Stimulated activated CD8-positive, alpha-beta memory T cell treated with anti-CD3 and anti-CD28 coated beads, Interleukin-15, amount 100 ng/mL, for 4 hours (primary cell): ENCODE results near the gene MINDY4B.

ENCODE experiments used
- DNase-seq, 2 donors: peaks; one replicate each; pipeline ENCODE4 v3.0.0-alpha.2; 2020; ENCODE audit warnings: low read depth in 2 of 2

MINDY4B gene

DNA sequence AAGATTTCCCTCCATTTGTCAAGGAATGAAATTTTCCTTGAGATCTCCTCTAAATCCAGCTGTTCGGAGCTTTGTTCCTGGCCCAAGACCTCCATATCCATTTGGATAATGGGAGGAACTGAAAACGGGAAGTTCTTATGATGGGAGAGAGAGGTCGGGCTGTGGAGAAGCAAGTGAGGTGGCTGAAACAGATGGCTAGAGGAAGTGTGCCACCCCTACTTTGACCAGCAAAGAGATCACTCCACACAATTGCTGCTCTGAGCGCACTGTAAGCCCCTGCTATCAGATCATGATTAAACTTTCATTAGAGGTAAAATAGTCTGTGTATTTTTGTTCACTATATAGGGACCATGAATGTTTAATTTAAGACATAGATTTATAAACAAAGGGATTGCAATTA lies at the start of gene MINDY4B:
MINDY4B (minus strand) TSS at position 101 of the 400 bp plus-strand sequence; CDS start at position 101, 0 bp downstream.
- no peak for DNase-seq

GRCh38 chr3:150951923-150952322 lies 46.7 kb upstream of the MINDY4B start:
- no peak for DNase-seq

GRCh38 chr3:150945226-150946032 lies 40.2 kb upstream of the MINDY4B start:
- no peak for DNase-seq

DNA sequence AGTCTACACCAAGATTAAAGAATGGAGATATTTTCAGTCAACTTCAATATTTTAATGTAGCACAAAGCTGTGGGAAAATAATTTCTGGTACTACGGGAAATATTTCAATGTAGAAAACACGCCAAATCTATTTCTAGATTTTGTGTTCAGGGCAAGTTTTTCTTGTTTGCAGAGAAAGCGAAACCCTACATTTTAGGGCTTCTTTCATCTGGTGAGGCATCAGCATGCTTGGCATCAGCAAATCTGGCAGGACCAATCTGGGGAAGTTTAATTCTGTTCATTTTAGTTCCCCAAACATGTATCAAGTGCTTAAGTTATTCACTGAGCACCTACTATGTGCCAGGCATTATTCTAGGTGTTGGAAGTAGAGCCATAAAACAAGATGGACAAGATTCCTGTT lies 37.0 kb upstream of the MINDY4B start:
- DNase-seq = no peak

DNA sequence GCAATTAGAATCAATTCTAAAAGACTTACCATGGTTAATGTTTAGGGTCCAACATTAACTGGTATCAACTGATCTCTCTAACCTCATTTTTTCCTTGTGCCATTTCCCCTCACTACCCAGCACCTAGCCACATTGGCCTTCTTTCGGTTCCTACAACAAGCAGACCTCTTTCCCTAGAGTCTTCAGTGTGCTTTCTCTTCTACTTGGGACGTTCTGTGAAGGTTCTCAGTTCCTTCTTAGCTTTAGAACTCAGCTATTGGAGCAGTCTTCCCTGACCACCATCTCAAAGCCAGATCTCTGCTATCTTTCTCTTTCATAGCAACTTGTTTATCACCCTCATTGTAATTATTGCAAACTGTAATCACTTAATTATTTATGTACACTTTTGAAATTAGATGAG lies 31.5 kb upstream of the MINDY4B start:
- DNase-seq = no peak

- no peak for DNase-seq
Observed at GRCh38 chr3:150933473-150933995, 28.3 kb upstream of the MINDY4B start.

DNA sequence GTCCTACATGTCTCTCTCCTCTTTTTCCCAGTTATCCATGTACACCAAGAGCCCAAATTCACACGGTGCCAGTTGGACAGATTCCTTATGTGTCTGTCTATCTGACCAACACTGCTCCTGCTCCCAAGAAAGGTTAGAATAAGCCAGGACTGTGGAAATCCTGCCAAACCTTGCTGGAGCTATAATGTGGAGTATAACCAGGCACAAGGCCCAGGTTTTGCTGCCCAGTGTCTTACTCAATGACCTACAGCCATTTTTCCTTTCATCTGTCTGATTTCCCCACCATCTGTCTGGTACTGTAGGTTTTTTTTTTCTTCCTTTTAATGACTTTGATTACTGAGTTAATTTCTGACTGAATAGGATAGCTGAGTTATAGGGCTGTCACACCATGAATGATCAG lies 26.5 kb upstream of the MINDY4B start:
- no peak for DNase-seq

DNA sequence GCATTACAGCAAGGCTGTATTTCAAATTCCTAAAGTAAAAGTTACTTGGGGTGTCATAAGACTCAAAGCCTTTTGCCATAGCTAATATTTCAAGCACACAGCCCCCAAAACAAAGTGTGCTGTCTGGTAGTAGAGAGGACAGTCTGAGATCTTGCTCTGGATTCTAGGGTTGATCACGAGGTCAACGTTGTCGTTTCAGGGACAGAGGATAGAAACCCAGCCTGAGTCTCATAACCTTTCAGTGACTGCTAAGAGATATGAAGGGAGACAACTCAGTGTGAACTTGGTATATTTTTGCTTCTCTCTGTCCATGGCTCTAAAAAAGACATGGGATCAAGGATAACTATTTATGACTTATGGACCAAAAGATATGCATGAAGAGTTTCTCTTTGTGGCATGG lies 25.6 kb upstream of the MINDY4B start:
- no peak for DNase-seq

- DNase-seq = no peak
Observed at GRCh38 chr3:150928234-150928633, 23.0 kb upstream of the MINDY4B start.

- DNase-seq = no peak
Observed at GRCh38 chr3:150926328-150926727, 21.1 kb upstream of the MINDY4B start.

DNA sequence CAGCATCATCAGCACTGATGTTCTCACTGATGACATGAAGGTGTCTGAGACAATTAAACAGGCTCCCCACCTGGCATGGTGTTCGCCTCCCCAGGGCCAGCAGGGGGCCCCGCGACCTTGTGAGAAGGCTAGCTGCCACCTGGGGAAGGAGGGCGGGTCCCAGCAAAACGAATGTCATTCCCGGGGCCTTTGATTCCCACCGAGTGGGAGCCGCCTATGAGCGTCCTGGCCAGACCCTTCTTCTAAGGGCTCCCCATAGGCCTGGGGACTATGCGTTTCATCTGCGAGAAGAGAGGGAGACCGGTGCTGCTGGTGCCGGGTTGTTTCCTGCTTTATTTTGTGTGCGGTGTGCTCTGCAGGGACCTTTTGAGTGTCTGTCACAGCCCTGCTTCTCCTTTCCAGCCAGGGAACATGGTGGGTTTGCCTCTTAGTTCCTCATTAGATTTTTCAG lies 20.5 kb upstream of the MINDY4B start:
- peak; percentile 4 to 10 for DNase-seq

DNA sequence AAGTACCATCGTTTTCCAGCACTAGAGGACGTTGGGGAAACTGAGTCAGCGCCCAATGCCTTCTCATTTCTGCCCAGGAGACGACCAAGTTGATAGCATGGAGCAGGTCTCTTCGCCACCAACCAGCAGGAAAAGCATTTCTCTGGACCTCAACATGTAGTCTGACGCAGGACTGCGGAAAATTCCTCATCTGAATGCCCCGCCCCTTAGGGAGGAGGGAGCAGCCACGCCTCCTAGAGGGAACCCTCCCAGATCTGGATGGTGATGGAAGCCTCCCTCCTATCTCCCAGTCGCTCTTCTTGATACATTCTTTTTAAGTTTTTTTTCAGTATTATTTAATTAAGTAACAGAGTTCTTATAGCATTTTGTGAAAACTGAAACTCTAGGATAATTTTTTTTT lies 17.4 kb upstream of the MINDY4B start:
- DNase-seq = no peak

DNA sequence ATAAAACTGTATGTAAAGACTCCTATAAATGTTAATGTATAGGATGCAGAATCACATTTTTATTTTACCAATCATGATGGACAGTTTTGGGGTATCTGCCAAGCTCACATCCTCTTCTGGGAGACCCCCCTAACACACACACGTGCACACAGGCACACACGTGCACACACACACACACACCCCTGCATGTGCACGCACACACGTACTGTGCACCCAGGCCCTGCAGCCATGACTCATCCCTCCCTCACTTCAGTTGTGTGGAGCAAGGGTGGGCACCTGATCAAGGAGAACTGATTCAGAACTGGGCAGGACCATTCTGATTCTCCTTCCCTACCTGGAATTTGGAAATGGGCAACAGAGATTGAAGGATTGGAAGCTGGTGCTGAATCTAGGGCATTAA lies 16.0 kb upstream of the MINDY4B start:
- no peak for DNase-seq

GRCh38 chr3:150920236-150920635 lies 15.0 kb upstream of the MINDY4B start:
- no peak for DNase-seq

GRCh38 chr3:150917951-150918350 lies 12.7 kb upstream of the MINDY4B start:
- DNase-seq = no peak

DNA sequence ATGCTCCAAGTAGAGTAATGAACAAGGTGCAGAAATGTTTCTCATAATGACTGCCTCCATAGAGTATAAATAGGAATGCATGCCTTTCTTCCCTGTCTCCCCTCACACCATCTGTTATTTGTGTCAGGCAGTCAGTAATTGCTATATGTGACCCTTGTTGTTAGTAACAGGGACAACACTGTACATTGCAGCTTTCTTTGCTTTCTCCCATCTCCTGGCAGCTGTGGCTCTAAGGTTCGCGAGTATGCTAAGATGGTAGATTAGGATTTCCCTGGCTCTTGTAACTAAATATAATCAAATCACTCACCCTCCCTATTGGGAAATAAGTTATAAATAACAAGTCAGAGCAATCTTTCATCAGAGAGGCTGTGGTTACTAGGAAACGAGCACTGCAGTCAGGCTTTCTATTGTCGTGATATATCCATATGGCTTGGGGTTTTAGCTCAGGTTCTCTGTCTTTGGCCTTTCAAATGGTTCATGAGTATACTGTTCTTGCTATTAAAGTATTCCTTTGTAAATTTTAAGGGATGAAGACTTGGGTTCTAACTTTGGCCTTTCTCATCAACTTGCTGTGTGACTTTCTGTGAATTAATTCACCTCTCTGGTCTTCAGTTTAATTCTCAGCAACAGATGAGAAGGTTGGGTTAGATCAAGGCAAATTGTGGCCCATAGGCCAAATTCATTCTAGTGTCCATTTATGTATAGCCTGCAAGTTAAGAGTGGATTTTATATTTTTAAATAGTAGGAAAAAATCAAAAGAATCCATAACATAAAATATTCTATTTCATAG lies 8.1 kb upstream of the MINDY4B start:
- DNase-seq = no peak

GRCh38 chr3:150912501-150912900 lies 7.3 kb upstream of the MINDY4B start:
- no peak for DNase-seq

GRCh38 chr3:150911771-150912170 lies 6.5 kb upstream of the MINDY4B start:
- no peak for DNase-seq

- no peak for DNase-seq
Observed at GRCh38 chr3:150906461-150906860, 1.2 kb upstream of the MINDY4B start.

GRCh38 chr3:150905746-150906145 lies 507 bp upstream of the MINDY4B start:
- DNase-seq = no peak

- no peak for DNase-seq
Observed at GRCh38 chr3:150902988-150903387, 2.3 kb downstream of the MINDY4B start.

DNA sequence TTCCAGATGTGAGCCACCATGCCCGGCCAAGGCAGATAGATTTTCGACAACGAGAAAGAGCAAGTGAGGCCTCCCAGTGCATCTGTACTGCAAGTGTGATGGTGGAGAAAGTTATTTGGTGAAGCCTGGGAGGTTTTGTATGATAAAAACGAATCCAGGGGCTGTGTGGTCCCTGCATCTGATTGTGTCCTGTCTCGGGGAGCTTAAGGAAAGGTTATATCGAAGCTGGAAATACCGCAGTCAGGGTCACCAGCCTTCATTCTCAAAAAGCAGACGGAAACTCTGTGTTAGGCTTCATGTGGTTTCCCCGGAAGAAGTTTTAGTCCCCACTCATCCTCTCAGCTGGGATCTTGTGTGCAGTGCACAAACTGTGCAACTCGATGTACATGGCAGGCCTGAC lies 3.4 kb downstream of the MINDY4B start:
- DNase-seq = no peak

- DNase-seq = no peak
Observed at GRCh38 chr3:150899141-150899540, 6.1 kb downstream of the MINDY4B start.
